Measurements from ENCODE around the gene DNASE1L2.

The DNASE1L2 gene

DNA sequence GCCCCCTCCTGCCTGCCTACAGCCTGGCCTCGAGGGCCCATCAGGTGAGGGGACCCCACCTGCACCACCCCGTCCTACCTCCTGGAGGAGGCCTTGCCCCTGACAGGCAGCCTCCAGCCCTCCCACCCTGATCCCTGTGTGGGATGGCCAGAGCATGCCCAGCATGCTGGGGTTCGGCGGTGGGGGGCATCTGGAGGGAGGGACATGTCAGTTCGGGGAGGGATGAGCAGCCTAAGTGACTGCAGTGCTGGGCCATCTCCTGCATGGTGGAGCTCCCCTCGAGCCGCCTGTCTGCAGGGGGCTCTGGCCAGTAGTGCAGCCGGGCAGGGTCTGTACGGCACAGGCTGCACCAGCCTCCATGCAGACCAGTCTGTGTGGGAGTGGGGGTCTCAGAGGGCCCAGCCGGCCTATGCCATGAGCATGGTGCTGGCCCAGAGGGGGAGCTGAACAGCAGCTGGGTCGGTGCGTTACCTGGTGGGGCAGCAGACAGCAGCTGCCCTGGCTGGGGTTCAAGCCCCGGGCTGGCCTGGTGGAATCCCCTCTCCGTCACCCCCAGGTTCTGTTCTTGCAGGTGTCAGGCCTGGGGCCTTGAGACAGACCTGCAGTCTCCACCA lies 35.7 kb downstream of the DNASE1L2 start:
- no peak for DNase-seq

- DNase-seq: no peak
Measured at GRCh38 chr16:2273484-2273883, 37.2 kb downstream of the DNASE1L2 start.

- no peak for DNase-seq
Measured at GRCh38 chr16:2273931-2274330, 37.7 kb downstream of the DNASE1L2 start.

- DNase-seq: no peak
Measured at GRCh38 chr16:2275476-2276367, 39.5 kb downstream of the DNASE1L2 start.

DNA sequence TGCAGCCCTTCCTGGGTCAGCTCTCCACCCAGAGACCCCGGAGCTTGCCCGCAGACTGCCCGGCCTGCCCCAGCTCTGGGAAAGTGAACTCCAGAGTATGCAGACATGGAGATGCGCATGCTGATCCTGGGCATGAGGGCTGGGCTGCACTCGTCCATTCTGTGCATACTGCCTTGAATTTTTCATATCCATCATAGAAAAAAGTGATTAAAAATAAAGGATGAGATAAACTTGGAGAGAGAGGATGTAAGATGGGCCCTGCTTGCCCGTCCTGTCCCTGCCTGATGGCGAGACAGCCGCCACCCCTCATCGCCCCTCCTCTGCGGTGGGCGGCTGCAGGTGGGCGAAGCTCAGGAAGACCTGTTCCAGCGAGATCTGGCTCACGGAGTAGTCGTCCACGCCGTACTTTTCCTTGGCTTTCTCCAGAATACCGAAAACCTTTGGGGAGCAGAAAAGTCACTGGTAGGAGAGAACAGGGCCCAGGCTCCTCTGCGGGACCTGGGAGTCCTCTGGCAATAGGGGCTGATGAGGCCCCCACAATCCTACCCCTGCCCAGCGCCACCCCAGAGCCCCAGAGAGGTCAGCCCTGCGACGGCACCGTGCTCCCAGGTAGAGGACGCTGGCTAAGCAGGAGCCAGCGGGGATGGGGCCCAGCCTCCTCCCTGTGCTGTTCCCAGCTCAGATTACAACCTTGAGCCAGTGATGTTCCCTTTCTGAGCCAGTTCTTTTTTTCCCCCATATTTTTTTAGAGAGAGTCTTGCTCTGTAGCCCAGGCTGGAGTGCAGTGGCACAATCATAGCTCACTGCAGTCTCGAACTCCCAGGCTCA lies 40.3 kb downstream of the DNASE1L2 start:
- no peak for DNase-seq

DNA sequence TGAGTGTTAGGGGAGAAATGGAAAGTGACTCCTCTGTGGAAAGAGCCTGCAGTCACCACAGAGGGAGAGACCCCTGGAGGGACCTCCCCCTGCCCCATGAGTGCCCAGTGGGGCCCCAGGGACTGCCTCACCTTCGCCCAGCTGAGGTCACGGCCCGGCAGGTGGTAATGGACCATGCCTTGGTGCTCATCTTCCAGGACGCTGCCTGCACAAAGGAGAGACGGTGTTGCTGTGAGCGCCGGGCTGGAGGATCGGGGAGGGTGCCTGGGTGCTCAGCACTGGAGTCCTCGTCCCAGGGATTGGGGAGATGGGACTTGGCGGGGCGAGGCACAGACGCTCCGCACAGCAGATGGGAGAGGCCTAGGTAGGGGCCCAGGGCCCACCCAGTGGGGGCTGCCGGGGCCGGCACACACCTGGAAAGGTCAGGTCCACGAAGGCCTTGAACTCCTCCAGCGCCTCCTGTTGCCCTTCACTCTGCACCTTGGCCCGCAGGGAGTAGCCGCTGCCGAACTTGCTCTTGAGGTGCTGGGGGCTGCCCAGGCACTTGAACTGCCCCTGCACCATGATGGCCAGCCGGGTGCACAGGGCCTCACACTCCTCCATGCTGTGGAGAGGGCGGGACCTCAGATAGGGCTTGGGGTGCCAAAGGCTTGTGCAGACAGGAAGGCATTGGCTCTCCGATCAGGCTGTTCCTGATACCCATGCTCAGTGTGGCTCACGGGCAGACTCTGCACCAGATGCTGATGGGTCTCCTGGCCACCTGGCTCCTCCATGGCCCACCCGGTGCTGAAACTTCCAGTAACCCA lies 41.4 kb downstream of the DNASE1L2 start:
- DNase-seq: no peak

GRCh38 chr16:2278272-2278608 lies 42.0 kb downstream of the DNASE1L2 start:
- no peak for DNase-seq

DNA sequence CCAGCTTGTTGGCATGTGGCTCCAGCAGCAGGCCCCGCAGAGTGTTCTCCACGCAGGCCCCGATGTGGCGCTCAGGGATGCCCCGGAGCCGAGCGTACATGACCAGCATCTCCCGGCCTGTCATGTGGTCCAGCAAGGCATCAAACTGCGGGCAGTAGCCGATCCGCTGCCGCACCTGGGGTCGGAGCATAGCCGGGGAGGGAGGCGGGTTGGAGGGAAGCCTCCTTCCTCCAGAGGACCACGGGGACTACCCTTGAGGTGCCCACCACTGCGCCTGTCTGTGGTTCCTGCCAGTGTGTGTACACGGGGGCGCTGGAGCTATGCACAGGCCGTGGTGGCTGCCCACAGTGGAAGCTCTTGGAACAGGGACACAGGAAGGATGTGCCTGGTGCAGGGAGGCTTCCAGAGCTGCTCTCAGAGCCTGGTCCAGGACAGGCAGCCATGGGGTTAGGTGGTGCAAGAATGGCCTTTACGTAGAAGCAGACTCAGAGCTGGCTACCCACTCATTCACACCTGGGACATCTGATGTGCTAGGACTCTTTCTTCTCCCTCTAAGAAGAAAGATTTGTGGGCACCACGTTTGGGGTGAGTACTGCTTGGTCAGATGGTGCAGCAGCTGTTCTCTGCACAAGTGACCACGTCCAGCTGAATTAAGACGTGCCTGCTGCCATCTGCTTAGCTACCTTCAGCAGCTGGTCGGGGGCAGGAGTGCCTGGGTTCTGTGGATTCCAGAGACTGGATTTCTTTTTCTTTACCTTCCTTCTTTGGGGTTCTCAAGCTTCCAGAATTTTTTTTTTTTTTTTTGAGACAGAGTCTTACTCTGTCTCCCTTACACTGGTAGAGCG lies 42.9 kb downstream of the DNASE1L2 start:
- DNase-seq: no peak

- DNase-seq: no peak
Measured at GRCh38 chr16:2280461-2280860, 44.2 kb downstream of the DNASE1L2 start.

DNA sequence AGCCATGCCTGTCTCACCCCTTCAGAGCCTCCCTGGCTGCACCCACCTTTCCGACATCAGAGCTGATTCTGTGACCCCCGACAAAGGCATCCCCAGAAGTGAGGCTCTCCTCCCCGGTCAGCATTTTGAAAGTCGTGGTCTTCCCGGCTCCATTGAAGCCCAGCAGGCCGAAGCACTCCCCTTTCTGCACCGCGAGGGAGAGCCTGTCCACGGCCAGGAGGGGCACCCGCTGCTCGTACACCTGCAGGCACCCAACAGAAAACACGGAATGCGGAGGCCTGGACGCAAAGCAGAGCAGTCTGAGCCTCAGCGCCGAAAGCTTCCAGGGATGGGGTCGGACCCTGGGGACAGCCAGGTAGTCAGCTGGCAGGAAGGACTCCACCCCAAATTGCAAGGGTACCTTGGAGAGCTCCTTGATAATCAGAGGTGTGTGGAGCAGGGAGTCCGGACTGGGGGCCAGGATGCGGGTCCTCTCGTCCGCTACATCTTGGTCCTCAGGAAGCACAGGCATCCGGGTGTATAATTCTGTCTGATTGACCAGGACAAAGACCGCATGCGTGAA lies 44.8 kb downstream of the DNASE1L2 start:
- no peak for DNase-seq

GRCh38 chr16:2282262-2282661 lies 46.0 kb downstream of the DNASE1L2 start:
- no peak for DNase-seq

DNA sequence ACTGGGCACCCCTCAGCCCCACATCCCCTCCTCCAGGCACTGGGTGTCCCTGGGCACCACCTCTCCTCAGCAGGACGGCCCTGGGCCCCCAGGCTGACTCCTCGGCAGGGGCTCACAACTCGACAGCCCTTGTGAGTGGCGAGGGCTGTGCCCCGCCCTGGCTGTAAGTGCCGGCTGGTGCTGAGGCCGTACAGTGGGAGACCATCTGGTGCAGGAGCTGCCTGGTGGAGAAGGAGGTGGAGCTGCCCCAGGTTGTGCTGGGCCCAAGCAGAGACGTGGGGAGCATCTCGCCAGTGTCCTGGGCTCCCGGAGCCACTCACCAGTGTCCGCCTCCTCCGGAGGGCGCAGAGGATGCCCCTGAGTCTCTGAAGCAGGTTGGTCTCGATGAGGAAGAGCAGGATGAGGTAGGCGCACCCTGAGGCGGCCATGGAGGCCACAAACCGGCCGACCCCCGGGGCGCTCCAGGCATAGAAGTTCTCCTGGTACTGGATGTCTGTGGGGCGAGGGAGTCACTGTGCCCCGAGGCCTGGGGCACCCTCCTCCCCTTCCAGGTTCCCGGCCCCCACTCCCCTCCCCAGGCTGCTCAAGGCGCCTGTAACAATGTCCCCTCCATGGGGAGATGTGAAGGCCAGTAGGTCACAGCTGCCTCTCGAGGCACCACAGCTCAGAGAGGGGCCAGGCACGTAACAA lies 46.8 kb downstream of the DNASE1L2 start:
- DNase-seq: no peak

DNA sequence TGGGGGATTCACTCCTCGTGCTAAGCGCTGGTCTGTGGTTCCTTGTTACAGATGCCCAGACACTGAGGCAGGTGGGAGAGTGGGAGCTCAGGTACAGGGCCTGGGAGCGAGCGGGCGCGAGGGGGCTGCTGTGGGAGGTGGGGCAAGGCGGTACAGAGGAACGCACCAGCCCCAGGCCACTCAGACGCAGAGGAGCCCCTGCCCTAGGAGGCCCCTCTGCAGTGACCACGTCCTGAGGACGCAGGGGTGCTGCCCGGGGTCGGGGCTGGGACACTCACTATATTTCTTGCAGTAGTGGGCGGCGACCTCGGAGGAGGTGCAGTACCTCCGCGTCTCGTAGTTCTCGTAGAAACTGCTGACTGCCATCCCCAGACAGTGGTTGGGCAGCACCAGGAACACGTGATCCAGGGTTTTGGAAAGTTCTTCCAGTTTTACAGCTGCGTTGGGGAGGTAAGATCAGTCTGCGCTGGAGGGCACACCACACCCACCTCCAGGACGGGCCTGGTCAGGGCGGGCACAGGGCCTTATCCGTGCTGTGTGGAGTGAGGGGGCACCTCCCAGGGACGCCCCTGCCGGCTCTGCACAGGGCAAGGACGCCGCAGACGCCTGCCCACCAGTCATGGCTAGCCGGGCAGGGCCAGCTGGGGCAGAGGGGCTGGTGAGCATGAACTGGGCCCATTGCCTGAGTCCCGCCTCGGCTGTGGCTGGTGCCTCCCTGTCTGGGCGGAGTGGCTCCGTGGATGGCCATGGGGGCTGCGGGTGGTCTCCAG lies 47.9 kb downstream of the DNASE1L2 start:
- DNase-seq: no peak

DNA sequence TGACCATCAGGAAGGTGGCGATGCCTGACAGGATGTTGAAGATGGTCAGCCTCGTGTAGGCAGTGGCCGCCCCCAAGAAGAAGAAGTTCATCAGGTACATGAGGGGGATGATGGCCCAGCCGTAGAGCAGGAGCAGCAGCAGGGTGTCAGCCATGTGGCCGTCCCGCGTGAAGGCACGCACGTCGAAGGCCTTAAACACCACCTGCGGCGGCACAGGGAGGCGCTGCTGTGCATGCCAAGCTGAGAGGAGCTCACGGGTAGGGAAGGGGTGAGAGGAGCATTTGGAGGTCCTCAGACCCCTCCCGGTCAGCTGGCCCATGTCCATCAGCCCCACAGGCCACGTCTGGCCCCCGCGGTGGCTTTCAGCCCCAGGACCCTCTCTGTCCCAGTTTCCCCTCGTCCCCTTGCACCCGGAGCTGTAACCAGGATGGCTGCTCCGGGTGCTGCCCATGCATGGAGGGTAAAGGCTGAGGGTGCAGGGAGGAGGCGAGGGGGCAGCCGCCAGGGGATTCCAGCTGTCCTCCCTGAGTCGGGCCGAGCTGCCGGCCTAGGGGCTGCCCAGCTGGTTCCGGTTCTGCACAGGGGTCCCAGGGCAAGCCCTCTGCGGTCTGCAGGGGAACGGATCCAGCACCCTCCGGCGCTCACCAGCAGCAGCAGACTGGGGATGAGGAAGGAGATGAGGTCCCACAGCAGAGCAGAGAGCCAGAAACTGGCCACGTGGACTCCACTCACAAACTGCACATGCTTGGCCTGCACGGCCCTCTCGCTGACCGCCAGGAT lies 48.7 kb downstream of the DNASE1L2 start:
- DNase-seq: no peak

DNA sequence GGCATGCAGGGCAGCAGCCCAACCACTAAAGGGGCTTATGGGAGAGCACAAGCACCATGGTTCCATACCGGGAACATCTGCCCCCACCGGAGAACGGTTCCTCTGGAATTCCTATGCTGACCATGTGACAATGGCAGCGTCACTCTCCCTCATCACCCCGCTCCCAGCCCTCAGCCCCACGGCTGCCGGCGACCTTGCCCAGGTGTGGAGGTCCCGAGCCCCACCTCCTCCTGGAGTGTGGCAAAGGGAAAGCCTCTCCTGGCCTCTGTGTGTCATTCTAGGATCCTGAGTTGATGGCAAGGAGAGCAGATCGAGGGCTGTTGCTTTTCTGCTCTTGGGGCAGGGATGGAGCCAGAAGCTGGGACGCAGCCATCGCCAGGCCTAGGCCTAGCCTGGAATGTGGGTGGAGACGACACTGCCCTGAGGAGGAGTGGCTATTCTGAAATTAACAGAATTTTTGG lies 49.5 kb downstream of the DNASE1L2 start:
- no peak for DNase-seq

GRCh38 chr16:2286550-2286949 lies 50.3 kb downstream of the DNASE1L2 start:
- DNase-seq: no peak

DNA sequence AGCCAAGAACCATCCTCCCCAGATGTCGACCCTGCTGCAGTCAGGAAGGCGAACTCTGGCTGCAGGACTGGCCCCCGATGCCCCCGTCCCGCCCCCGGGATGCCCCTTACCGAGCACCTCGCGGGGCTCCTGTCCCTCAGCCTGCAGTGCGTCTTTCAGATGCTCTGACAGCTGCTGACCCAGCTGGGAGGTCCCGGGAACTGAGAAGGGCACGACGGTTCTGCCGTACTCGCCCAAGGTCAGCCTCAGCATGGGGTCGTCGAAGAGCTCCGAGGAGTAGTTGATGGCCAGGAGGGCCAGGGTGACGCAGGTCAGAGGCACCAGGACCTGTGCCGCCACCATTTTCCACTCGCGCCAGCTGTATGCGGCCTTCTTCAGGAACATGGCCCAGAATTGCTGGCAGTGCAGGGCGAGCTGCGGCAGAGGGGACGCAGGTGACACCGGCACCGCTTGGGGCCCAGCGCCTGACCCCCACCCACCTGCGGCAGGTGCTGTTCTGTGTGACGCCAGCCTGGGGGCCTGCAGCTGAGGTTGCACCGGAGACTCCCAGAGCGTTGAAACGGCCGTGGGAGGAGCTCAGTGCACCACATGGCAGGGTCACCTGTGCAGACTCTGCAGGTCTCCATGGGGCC lies 51.8 kb downstream of the DNASE1L2 start:
- DNase-seq: no peak

All from activated CD8-positive, alpha-beta memory T cell treated with anti-CD3 and anti-CD28 coated beads, Interleukin-2, amount 50 U/mL, for 4 hours (primary cell).